Spleen (tissue), 11 donors: ENCODE measurements around the gene ARHGAP21. TPM values are rescaled to one million over a fixed set of nuclear protein-coding genes. Genes with fewer than 3 reads are reported as not detected.

Experiments used
- DNase-seq: peaks from one replicate; pipeline ENCODE4 v3.0.0-alpha.2; 2020
- H3K27ac ChIP-seq, 8 donors: fragments of 200-600 bp; sonication (generic) in 7 of 8; 1 replicate in 4 of 8; 2 replicates in 4 of 8; pipeline versions ENCODE4 v1.5.0 to v1.8.0; 2016 to 2021; ENCODE audit warnings: inconsistent platforms in 4 of 8, mild to moderate bottlenecking in 4 of 8, moderate library complexity in 1 of 8
- H3K27me3 ChIP-seq, 7 donors: fragments of 200-600 bp; sonication (generic) in 6 of 7; replicated peaks in 1 of 7; 1 replicate in 4 of 7; 2 replicates in 3 of 7; pipeline versions ENCODE4 v1.5.0 to v1.8.0; 2016 to 2021; ENCODE audit warnings: inconsistent platforms in 3 of 7, mild to moderate bottlenecking in 1 of 7
- H3K36me3 ChIP-seq, 6 donors: fragments of 200-600 bp; sonication (generic) in 5 of 6; 1 replicate in 4 of 6; 2 replicates in 2 of 6; pipeline versions ENCODE4 v1.5.0 to v1.8.0; 2016 to 2021; ENCODE audit warnings: inconsistent platforms in 2 of 6
- H3K4me1 ChIP-seq, 6 donors: fragments of 200-600 bp; sonication (generic) in 5 of 6; 1 replicate in 3 of 6; 2 replicates in 3 of 6; pipeline versions ENCODE4 v1.5.0 to v1.8.0; 2016 to 2021; ENCODE audit warnings: inconsistent platforms in 3 of 6
- H3K4me3 ChIP-seq, 8 donors: fragments of 200-600 bp; sonication (generic) in 7 of 8; 1 replicate in 4 of 8; 2 replicates in 4 of 8; pipeline versions ENCODE4 v1.5.0 to v1.8.0; 2016 to 2021; ENCODE audit warnings: inconsistent platforms in 4 of 8, mild to moderate bottlenecking in 4 of 8, moderate library complexity in 2 of 8
- H3K9me3 ChIP-seq, 8 donors: fragments of 200-600 bp; sonication (generic) in 7 of 8; 1 replicate in 4 of 8; 2 replicates in 4 of 8; pipeline versions ENCODE4 v1.5.0 to v1.8.0; 2016 to 2021; ENCODE audit warnings: inconsistent platforms in 4 of 8
- POLR2A ChIP-seq, 3 donors: fragments of 450-650 bp; IDR thresholded peaks; one replicate each; pipeline ENCODE4 v1.5.1; 2017; ENCODE audit warnings: antibody characterized with exemption in 3 of 3, mild to moderate bottlenecking in 1 of 3
- POLR2AphosphoS5 ChIP-seq, 3 donors: sonication (generic); formaldehyde crosslinking; IDR thresholded peaks; one replicate each; pipeline ENCODE4 v1.5.1; 2017; ENCODE audit warnings: antibody characterized with exemption in 3 of 3
- WGBS, 5 donors: extraction: QIAGEN DNeasy Blood & Tissue Kit in 3 of 5; methylation state at CpG; one replicate each; pipeline versions ENCODE4 v1.1.5 to v1.1.7; 2013 to 2018; 5-methylcytosine and 5-hydroxymethylcytosine counted together
- intact Hi-C: fragments of 100-400 bp; cut with DNase I; formaldehyde crosslinking; loops from one replicate; pipeline ENCODE4 v1.15.0; 2023; ENCODE audit warnings: low total_unique reads
- polyA plus RNA-seq, 3 donors: library from polyadenylated mRNA; stranded (reverse); fragments of 200-250 nt; gene quantifications; one replicate each; pipeline ENCODE4 v1.2.1, GENCODE V29; 2013
- total RNA-seq, 7 donors: library from RNA; depleted of rRNA in 3 of 7; stranded (reverse); fragments of >200 nt in 3 of 7; fragmentation: NEBNext Ultra II Directional in 4 of 7; extraction: Animal tissue kit (Norgen Biotek cat#: 25700) in 4 of 7; gene quantifications; one replicate each; pipeline versions ENCODE4 v1.1.0 to v1.2.1, GENCODE V29; 2016 to 2021
- TF ChIP-seq, protein P1 (sequence below), 11 experiments: fragments of 200-600 bp in 7 of 11; fragments of 450-650 bp in 4 of 11; sonication (generic) in 4 of 11; IDR thresholded peaks in 8 of 11; conservative IDR thresholded peaks in 3 of 11; 1 replicate in 7 of 11; 2 replicates in 4 of 11; pipeline versions ENCODE4 v1.4.0 to v1.8.0; 2016 to 2021; ENCODE audit warnings: antibody characterized with exemption in 11 of 11, inconsistent platforms in 4 of 11, mild to moderate bottlenecking in 1 of 11
- donor health status: healthy with polysubstance abuse.
- donor health status: DM: no; HTN: no; CAD: no; lungs with moderate emphysema.
- donor health status: DM: no; HTN: no; CAD: no.
- donor health status: Bipolar disorder and iron deficiency.
- donor health status: healthy.
- donor health status: DM: no; HTN: no; CAD: no.
- donor health status: DM: yes; HTN: yes; CAD: no.

The ARHGAP21 gene
- total and polyA plus RNA-seq, 10 donors = 6.0 to 60.9 (median 43.9) TPM

DNA sequence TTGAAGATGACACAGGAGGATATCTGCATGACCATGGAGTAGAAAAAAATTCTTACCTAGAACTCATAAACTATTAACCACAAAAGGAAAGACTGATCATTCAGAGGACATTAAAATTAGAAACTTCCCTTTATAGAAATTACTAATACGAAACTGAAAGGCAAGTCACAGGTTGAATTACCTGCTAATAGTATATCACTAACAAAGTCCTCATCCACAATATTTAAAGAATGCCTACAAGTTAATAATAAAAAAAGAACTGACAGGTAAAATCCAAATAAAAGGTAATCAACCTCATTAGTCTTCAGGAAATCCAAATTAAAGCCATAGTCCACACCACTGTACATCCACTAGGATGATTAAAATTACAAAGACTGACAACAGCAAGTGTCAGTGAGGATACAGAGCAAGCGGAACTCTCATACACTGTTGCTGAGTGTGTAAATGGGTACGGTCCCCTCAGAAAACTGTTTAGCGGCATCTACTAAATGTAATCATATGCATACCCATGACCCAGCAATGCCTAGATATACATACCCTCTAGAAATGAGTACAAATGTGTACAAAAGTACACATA, 71.2 kb downstream of the ARHGAP21 start:
- Histone ChIP-seq H3K27me3 (no peaks in the 10 kb centered on the region), H3K4me3 (no peak overlapping the region), H3K36me3 (no peaks in the 10 kb centered on the region), H3K27ac (peak overlapping the region in 1 of 8 donors; percentile 12), H3K9me3 (no peaks in the 10 kb centered on the region), H3K4me1 (peaks cover 0 to 8% (median 2%) of the 10 kb centered on the region in 6 donors)
- DNase-seq = no peak
- TF ChIP-seq, protein P1, sequence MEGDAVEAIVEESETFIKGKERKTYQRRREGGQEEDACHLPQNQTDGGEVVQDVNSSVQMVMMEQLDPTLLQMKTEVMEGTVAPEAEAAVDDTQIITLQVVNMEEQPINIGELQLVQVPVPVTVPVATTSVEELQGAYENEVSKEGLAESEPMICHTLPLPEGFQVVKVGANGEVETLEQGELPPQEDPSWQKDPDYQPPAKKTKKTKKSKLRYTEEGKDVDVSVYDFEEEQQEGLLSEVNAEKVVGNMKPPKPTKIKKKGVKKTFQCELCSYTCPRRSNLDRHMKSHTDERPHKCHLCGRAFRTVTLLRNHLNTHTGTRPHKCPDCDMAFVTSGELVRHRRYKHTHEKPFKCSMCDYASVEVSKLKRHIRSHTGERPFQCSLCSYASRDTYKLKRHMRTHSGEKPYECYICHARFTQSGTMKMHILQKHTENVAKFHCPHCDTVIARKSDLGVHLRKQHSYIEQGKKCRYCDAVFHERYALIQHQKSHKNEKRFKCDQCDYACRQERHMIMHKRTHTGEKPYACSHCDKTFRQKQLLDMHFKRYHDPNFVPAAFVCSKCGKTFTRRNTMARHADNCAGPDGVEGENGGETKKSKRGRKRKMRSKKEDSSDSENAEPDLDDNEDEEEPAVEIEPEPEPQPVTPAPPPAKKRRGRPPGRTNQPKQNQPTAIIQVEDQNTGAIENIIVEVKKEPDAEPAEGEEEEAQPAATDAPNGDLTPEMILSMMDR (IDR thresholded peaks at IDR 0.05 in 8 of 11, conservative IDR thresholded peaks at IDR 0.05 in 3 of 11) = no peak
- TF ChIP-seq POLR2A (IDR thresholded peaks at IDR 0.05) = no peak
- TF ChIP-seq POLR2AphosphoS5 (IDR thresholded peaks at IDR 0.05) = no peak
- intact Hi-C loops = no loop called here
- WGBS, 5 donors = 60 to 82% (median 81%) methylated on average over 4 of the region's 4 CpGs

DNA sequence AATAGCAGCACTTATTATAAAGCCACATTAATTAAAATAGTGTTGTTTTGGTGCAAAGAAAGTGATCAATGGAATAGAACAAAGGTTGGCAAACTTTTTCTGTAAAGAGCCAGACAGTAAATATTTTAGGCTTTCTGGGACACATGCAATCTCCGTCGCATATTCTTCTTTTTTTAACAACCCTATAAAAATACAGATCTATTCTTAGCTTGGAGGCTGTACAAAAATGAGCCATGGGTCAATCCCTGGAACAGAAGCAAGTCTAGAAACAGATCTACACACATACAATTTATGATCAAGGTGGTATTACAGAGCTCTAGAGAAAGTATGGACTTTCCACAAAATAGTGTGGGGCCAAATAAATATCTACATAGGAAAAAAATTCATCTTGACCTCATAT, 71.8 kb downstream of the ARHGAP21 start:
- H3K4me3 ChIP-seq = no peak overlapping the region
- TF ChIP-seq POLR2AphosphoS5 (IDR thresholded peaks at IDR 0.05) (no peak), POLR2A (IDR thresholded peaks at IDR 0.05) (no peak)
- TF ChIP-seq, protein P1 (IDR thresholded peaks at IDR 0.05 in 8 of 11, conservative IDR thresholded peaks at IDR 0.05 in 3 of 11) = no peak

DNA sequence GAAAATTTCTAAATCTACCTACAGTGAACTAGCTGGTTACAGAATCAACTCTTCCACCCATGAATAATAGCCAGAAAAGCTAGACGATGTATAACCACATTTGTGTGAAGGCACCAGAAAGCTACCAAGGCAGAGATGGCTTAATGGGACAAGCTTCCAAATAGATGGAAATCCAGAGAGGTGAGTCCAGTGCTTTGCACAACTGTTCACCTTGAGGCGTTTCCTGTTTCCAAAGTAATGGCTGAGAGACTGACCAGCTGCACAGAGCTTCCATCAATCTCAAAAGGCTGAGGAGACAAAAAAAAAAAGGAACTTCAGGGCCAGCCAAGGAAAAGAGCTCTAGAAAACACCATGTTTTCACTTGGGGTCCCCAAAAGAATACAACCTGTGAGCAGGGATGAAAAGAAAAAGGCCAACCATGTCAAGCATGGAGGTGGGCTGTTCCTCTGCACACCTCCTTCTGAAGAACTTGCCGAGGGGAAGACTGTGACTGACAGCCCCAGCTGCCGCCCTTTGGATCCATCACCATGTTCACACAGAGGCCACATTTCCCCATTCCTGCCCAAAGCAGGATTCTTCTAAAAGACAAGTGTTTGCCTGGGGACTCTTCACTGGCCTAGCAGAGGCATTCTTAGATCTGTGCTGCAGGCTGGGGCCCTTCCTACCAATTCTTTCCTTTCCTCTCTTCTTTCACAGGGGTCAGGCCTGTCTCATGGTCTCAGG, 72.9 kb downstream of the ARHGAP21 start:
- no peaks in the 10 kb centered on the region for H3K27me3 ChIP-seq
- intact Hi-C loops = no loop called here
- no peak for DNase-seq
- H3K4me3 ChIP-seq = no peak overlapping the region
- H3K27ac ChIP-seq = no peak overlapping the region
- WGBS, 5 donors = 74 to 87% (median 84%) methylated on average over 4 of the region's 4 CpGs
- H3K36me3 ChIP-seq = no peaks in the 10 kb centered on the region
- TF ChIP-seq POLR2A (IDR thresholded peaks at IDR 0.05) (no peak), POLR2AphosphoS5 (IDR thresholded peaks at IDR 0.05) (no peak)
- TF ChIP-seq, protein P1 (IDR thresholded peaks at IDR 0.05 in 8 of 11, conservative IDR thresholded peaks at IDR 0.05 in 3 of 11) = no peak
- H3K4me1 ChIP-seq = peaks cover 0 to 13% (median 2%) of the 10 kb centered on the region in 6 donors
- no peaks in the 10 kb centered on the region for H3K9me3 ChIP-seq

More for the DNA sequence above, 71.8 kb downstream of the ARHGAP21 start:
- H3K27ac ChIP-seq = no peak overlapping the region
- H3K4me1 ChIP-seq = peaks cover 0 to 8% (median 2%) of the 10 kb centered on the region in 6 donors
- no peak for DNase-seq
- H3K36me3 ChIP-seq = no peaks in the 10 kb centered on the region
- no peaks in the 10 kb centered on the region for H3K27me3 ChIP-seq
- intact Hi-C loops = no loop called here
- no peaks in the 10 kb centered on the region for H3K9me3 ChIP-seq
- 58 to 94% (median 84%) methylated on average over 2 of the region's 2 CpGs for WGBS, 5 donors

DNA sequence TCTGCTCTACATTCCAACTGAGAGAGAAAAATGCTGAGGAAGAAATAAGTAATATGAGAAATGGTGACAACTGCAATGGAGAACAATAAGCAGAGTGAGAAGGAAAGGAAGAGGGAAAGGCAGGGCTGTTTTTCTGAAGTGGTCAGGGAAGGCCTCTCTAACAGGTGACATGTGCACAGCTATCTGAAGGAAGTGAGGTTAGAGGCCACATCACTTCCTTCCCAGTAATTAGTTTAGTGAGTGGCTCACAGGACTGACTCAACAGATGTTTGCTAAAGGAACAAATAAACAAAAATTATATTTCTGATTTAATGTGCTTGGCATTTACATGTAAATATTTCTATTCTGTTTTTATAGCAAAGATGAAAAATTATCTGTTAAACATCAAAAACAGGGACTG, 77.9 kb downstream of the ARHGAP21 start:
- Histone ChIP-seq H3K4me3 (no peak overlapping the region), H3K27ac (peak overlapping the region in 2 of 8 donors; percentile 6 to 11), H3K9me3 (no peaks in the 10 kb centered on the region), H3K4me1 (peaks cover 0 to 36% (median 17%) of the 10 kb centered on the region in 6 donors), H3K27me3 (no peaks in the 10 kb centered on the region), H3K36me3 (no peaks in the 10 kb centered on the region)
- TF ChIP-seq POLR2A (IDR thresholded peaks at IDR 0.05) (no peak), POLR2AphosphoS5 (IDR thresholded peaks at IDR 0.05) (peak in 1 of 3 donors; percentile 16)
- intact Hi-C loops = loop anchor here (10.0 kb wide), 2 partner anchors 79 to 349 kb away; partner anchors contain the start of gene ARHGAP21
- no peak for DNase-seq
